Ammon's horn (tissue), 1 donor: ENCODE measurements around the gene AGAP2.
A peak's percentile ranks its signal among the peaks of the same experiment; 100 is the strongest.

Source experiments
- DNase-seq: peaks from one replicate; pipeline ENCODE4 v3.0.0-alpha.2; 2016; ENCODE audit warnings: low spot score

Gene AGAP2

DNA sequence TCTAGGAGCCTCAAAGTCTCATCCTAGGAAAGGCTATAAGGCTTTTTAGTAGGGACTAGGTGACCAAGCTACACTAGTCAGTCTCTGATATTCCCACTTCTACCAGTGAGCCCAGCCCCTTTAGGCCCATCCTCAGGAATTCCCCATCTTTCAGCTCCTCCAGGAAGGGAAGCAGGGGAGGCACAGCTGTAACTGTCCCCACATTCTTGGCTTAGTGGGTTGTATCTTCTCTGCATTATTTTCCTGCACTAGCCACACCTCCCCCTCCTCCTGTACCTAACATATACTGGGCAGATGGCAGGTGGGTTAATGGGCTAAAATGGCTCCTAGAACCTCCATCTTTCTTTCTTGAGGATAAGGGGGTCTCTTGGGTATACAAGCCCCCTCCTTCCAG lies 28.8 kb upstream of the AGAP2 start:
- no peak for DNase-seq

DNA sequence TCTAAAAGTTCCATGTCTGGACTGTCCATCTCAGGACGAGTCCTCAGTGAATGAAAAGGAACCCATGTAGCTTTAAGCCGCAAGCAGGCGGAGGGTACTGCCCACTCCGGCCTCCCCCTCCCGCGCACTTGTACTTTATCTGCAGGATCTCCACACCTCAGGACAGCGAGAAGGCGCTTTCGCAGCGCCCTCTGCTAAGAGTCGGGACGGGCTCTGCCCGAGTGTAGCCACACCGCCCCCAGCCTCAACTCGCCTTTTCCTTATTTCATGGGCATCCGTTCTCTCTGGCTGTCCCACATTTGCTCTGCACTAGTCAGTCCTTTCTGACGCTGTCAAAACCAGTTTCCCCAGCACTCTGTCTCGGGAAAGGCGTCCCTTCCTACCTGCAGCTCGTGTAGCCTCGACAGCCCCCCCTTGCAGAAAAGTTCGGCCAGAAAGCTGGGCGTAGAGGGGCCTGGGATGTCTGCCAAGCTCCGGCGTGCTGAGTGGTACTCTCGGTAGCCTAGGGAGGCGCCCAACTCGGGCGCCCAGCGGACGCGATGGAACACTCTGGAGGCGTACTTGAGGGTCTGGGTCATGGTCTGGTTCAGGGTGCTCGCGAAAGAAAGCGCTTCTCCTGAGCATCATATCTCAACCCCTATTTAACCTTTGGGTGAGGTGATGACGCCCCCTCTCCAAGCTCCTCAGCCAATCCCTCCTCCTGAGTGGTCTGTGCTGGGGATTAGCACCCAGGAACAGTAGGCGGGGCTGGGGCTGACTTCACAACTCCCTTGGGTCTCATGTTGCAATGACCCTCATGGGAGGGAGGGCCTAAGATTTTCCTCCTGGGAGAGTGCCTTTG lies 28.1 kb upstream of the AGAP2 start, which contains the start of gene CYP27B1:
Gene CYP27B1, minus strand, starts transcription at position 615 of the 841 bp plus-strand sequence. Its CDS starts 37 bp downstream, at position 578.
- no peak for DNase-seq

DNA sequence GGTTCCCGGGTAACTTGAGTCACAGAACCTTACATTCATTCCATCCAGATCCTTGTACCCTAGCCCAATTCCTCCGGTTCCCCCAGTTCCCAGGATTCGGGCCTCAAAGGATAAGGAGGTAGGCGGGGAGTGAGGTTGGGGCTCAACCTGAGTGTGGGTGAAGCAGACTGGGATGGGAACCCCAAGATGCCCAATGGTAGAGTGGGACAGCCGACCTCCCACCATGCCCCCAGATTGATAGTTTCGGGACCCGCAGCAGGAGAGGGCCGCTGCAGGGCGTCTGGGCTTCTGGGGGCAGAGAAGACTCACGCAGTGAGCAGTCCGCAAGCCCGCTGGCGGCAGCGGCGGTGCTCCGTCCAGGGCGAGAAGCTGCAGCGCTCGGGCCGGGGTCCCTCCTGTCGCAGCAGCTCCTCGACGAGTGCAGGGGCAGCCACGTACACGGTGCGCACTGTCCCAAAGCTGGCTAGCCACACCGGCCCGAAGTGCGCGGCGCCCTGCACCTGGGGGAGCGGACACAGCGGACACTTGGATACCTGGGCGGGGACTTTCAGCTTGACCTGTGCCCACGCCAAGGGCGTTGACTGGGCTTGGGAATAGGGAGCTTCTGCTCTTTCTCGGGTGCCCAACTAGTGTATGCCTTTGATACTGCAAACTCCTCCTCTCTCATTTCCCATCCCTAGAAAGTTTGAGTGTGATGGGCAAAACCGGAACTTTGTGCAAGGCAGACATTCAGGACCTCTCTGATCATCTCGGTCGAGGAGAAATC lies 27.3 kb upstream of the AGAP2 start:
- no peak for DNase-seq

DNA sequence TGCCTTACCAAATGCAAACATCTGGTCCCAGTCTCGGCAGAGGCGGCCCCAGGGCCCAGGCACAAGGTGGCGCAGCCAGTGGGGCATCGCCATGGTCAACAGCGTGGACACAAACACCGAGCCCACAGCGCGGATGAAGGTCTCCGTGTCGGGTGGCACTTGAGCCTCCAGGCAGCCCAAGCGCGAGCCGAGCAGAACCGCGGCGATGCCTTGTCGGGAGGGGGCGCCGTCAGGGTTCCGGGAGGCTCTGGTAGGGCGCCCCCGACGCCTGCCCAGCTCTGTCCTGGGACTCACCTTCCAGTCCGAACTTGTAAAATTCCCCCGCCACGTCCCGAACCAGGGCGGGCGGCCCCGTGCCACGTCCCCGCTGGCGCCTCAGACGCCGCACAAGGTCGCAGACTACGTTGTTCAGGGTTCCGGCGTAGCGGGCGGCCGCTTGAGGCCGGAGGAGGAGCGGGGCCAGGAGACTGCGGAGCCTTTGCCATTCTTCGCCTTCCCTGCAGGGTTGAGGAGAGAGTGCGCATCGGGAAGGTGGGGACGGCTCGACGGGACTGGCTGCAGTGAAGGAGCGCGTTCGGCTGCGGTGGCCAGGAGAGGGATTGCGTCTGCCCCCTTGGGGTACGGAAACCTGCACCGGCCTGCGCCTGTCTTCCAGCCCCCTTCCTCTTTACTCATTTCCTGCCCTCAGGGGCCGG lies 26.6 kb upstream of the AGAP2 start:
- no peak for DNase-seq

DNA sequence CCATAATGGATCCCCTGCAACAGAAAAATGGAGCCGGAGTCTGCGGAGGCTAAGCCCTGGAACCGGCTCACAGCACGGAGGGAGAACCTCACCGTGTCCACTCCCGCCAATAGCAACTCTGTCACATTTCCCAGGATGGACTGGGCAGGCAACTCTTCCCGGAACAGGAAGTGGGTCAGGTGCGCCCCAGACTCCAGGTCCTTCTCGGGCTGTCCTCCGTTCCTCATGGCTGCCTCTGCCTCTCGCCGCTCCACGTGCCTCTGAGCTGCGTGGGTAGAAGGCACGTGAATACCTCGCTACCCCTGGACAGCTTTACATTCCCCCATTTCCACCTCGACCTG lies 26.1 kb upstream of the AGAP2 start:
- DNase-seq, result no peak

DNA sequence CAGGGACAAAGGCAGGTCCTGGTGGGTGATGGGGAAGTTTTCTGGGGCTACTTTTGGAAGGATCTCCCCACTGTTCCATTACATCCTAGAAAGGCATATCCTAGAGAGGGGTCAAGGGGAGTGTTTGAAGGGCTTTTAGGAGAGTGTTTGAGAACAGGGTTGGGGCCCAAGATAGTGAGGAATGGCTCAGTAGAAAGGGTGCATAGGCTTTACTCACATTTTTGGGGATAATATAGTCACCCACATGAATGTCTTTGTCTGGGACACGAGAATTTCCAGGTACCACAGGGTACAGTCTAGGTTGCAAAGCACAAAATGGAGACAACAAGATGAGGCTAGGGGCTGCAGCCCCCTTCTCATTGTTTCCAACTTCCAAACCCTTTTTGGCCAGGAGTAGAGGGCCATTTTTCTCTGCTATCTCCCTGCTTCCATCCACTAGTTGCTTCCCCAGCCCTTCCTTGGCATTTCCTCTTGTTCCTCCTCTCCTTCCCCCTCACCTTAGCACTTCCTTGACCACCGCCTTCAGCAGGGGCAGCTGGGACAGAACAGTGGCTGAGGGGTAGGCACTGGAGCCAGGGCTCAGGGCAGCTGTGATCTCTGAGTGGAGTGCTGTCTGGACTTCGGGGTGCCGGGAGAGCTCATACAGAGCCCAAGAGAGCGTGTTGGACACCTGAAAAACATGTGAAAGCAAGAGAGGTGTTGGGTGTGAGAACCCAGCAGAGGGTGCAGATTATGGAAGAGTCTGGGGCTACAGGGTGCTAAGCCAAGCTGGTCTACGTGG lies 25.5 kb upstream of the AGAP2 start:
- no peak for DNase-seq

DNA sequence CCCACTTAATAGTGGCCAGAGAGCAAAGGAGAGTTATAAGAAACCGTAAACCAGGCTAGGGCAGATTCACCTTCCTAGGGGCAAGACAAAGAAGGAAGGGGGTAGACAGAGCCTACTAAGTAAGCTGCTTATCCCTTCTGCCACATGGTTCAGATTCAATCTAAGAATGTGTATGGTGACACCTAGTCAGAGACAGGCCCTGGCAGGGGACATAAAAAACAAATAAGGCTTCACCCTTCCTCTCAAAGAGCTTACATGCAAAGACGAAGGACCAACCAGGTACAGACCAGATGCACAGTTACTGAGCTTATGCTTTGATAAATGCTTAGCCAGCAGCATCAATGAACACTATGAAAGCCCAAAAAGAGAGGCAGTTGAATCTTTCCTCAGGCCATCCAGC lies 23.9 kb upstream of the AGAP2 start:
- DNase-seq, result no peak

DNA sequence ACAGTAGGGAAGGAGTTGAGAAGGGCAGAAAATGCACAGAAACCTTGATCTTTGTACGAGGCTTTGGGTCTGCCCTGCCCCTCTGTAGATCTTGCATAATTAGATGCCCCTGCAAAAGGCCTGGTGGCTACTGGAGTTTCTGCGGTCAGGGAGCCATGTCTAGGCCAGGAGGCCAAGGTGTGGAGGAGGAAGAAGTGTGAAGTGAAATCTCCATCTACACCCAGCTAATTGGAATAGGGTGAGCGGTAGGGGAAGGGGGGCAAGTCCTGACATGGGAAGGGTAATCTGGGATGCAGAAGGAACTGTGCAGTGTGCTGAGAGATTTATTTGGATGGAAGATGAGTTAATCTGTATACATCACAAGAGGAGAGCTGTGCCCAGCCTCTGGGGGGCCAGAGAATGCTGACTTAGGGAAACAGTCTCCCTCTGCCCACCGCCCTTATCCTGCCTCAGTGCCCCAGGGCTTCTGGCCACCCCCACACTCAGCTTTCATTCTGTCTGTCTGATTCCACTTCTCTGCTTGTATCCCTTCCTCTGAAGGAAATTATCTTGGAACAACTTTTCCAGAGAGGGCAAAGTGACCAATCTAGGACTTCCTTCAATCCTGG lies 23.0 kb upstream of the AGAP2 start:
- no peak for DNase-seq

DNA sequence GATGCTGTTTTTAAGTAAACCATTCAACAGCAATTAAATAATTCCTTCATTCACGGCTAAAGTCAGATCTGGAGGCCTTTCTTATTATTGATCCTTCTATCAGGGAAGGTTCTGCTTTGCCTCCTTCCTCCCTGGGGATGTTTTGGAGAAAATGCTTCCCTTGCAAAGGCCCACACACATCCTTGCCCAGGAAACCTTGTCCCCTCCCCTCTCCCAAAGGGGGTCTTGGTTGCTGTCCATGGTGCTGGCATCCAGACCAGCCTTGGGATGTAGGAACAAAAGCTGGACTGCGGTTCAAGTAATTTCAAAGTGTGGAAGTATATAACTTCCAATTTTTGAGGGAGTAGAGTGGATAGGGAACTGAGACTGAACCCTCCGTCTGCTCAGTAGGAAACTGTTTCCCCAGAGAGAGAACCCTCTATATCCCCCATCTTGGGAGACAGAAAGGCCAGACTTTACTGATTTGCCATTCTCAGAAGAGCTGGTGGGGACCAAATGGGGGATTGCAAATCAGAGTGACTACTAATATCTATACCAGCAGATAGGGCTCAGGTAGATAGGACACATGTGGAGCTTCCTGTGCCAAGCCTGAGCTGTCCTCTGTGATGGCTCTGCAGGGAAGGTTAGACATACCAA lies 21.9 kb upstream of the AGAP2 start:
- no peak for DNase-seq

DNA sequence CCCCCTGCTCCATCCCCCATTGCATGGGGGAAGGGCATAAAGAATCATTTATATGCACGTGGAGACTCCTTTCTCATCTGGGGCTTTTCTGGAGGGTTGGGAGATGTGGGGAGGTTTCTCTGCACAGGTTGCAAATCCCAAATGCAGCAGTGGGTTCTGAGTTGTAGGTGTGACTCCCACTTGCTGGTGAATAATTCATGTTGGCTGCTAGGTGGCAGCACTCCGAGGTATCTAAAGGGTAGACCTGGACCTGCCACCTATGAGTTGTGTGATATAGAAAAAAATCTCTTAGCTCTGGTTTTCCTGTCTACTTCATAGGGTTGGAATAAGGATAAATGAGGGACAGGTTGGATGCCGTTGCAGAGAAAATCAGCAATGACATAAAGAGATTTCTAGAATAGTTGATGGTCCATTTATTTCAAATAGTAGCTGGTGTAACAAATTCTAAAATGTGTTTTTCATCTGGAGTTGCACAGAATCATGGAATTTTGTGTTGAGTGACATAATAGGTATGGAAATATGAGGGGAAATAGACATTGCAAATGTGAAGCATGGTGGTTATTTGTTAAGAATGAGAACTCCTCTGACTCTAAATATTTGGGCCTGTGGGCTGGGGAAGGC lies 20.9 kb upstream of the AGAP2 start:
- DNase-seq, result no peak

DNA sequence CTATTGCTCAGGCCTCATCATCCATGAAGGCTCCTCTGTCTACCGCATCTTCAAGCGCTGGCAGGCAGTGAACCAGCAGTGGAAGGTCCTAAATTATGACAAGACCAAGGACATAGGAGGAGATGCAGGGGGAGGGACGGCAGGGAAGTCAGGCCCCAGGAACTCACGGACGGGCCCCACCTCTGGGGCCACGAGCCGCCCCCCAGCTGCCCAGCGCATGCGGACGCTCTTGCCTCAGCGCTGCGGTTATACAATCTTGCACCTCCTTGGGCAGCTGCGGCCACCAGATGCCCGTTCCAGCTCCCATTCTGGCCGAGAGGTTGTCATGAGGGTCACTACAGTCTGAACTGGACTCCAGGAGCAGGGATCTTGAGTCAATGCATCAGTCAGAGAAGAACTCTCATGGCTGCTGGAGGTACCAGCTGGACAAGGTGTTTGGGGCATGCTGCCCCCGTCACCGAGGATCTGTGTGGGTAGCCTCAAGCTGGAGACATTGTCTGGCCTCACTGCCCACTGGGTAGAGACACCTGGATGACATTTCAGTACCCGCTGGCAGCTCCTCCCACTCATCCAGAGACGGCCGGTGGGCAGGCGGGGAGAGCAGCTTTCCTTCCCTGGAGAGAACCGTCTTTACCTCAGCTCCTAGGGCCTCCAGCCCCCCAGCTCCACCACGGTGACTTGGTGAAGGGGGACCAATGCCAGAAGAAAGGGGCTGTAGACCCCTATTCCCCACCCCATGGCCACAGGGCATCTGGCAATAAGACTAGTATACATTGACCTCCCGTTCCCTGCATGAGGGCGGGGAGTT lies 20.2 kb upstream of the AGAP2 start:
- no peak for DNase-seq

DNA sequence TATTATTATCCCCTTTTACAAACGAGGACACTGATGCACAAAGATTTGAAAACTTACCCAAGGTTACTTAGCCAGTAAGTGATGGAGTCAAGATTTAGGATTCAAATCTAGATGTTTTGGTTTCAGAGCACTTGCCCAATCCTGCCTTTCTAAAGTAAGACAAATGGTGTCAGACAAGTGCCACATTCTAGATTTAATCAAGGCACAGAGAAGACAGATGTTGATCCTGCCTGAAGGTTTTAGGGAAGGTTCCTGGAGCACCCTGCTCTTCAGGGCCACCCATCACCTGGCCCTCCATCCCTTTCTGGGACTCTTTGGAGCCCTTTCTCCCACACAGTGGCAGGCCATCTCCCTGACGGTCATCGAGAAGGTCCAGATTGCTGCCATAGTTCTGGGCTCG lies 19.2 kb upstream of the AGAP2 start:
- no peak for DNase-seq

DNA sequence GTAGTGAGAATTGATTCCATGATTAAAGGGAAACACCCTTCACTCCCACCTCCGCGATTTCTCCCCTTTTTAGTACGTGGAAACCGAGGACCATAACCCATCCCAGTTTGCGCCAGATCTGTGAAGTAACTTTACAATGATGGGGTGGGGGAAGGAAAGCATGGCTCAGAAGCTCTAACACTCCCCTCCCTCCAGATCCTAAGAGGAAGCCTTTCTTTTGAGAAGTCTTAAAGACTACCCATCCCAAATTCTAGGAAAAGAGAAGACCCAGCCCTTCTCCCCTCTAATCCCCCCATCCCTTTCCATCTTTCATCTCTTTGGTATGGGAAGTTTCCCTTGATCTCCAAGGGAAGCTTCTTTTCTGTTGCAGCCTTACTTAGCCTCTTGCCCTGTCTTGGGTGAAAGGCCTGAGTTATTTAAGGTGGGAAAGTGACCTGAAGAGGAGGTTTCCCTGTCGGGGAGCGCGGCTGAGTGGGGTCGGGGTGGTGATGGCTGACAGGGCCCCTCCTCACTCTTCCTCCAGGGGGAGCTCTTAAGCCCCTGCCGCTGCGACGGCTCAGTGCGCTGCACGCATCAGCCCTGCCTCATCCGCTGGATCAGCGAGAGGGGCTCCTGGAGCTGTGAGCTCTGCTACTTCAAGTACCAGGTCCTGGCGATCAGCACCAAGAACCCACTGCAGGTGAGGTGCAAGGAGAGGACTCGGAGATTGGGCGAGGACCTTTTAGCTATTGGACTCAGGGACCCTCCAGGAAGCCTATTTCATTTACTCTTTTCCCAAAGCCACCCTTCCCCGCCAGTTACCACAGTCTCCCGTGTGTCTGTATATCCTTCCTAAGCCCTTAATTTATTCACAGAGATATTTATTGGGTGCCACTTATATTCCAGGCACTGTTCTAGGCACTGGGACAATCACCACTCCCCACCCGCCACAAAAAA lies 18.1 kb upstream of the AGAP2 start:
- no peak for DNase-seq

DNA sequence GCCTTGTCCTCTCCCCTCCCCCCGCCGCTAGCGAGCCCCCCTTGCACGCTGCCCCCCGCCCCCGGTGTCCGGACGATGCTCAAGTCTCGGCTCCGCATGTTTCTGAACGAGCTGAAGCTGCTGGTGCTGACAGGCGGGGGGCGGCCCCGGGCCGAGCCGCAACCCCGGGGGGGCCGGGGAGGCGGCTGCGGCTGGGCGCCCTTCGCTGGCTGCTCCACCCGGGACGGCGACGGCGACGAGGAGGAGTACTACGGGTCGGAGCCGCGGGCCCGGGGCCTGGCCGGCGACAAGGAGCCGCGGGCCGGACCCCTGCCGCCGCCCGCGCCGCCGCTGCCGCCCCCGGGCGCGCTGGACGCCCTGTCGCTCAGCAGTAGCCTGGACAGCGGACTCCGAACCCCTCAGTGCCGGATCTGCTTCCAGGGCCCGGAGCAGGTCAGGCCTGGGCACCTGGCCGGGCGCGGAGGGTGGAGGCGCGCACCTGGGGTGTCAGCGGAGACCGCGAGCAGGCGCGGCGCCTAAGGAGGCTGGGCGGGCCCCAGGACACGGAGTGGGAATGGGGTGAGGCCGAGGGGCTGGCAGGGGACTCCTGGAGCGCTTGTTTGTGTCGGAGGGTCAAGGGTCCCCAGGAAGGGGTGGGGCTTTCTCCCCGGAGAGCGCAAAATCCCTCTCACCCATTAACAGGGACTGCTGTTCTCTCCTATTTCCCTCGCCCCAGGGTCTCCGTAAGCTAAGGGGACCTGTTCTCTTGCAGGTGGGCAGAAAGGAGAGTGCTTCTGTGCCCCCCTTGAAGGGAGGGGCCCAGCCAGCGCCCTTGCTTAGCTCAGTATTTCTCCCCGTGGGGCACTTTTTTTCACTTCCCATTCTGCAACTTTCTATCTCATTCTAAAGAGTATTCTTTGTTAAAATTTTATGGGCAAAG lies 17.2 kb upstream of the AGAP2 start:
- DNase-seq, result no peak

DNA sequence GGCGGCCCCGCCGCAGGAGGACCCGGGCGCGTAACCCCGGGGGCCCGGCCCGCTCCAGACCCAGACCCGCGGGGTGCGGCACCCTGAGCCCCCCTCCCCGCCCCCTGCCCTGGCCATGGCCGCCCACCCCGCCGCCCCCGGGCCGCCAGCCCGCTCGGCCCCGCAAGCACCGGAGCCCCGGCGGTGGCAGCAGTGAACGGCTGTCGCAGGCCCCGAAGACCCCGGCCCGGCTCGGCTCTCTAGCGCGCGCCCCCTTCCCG lies 16.6 kb upstream of the AGAP2 start:
- DNase-seq, result no peak

DNA sequence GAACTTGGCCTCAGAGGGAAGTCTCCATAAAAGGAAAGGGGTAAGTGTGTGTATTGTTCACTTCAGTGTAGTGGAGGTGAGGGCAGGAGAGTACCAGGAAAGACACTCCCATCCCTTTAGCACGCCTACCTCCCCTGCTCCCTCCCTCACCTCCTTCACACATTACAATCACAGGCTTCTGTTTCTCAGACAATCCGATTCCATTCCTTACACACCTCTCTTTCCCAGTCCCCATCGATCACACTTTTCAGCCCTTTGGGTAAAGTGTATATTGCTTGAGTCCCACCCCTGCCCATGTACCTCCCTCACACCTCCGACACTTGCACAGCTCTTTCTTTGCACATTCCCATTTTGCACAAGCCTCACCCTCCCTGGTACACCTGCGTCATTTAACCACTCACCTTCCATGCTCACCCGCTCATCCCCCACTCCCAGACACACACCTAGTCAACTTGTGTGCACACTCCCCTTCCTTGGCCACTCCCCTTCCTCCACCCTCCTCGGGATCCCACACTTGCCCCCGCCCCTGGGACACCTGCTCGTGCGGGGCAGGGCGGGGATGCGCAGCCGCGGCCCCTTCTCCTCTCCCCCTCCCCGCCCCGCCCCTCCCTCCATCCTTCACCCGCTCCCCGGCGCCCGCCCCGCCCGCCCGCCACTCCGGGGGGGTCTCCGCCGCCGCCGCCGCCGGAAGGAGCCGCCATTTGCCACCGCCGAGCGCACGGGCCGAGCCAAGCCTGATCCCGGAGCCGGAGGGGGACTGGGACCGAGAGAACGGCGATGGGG lies 16.1 kb upstream of the AGAP2 start, which contains the start of gene MARCHF9:
Gene MARCHF9, plus strand, starts transcription at position 693 of the 783 bp plus-strand sequence. CDS start 426 bp downstream, outside the sequence.
- peak; percentile 68 for DNase-seq
